COLO829 (cell line): ENCODE results near the gene BAHCC1.

Experiments
- DNase-seq: peaks from one replicate; pipeline ENCODE4 v3.0.0; 2012; ENCODE audit warnings: low spot score

The BAHCC1 gene

GRCh38 chr17:81514739-81515529 lies 119.7 kb downstream of the BAHCC1 start:
- DNase-seq: peak; percentile 48

DNA sequence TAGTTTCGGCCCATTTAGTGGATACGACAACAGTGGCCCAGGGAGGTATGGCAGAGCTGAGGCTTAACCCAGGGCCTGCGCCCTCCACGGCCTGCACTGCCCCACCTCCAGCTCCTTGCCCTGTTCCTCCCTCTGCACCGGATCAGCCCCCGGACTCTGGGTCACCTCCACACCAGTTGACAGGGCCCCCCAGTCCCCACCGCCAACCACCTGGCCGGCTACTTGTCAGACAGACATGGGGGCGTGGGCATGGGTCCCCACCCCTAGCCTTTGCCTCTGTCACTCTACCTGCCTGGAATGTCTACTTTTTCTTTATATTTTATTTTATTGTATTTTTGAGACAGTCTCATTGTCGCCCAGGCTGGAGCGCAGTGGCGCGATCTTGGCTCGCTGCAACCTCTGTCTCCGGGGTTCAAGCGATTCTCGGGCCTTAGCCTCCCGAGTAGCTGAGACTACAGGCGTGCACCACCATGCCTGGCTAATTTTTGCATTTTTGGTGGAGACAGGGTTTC lies 120.3 kb downstream of the BAHCC1 start:
- DNase-seq: no peak
